DOHH2 (cell line): Measurements from ENCODE around the gene C1orf226.

Source experiments
- CTCF ChIP-seq: fragments of 200-600 bp; sonication (generic); IDR thresholded peaks from one replicate; pipeline ENCODE4 v1.5.1; 2014; ENCODE audit warnings: antibody characterized with exemption, mild to moderate bottlenecking, low read depth, low read length; ENCODE audit not compliant: poor library complexity, severe bottlenecking
- EZH2phosphoT487 ChIP-seq: fragments of 200-600 bp; sonication (generic); IDR thresholded peaks from 2 replicates; pipeline ENCODE4 v1.6.1; 2017; ENCODE audit warnings: borderline replicate concordance, mild to moderate bottlenecking, antibody characterized with exemption, low read length, moderate library complexity, mixed read lengths

GRCh38 chr1:162363823-162364222, 17.7 kb upstream of the C1orf226 start:
- TF ChIP-seq CTCF (no peak), EZH2phosphoT487 (no peak)
